22Rv1 (cell line): ENCODE data around the gene DIP2B.

ENCODE experiments used
- ZFX ChIP-seq: fragments of 450-650 bp; IDR thresholded peaks from 2 replicates; pipeline ENCODE4 v1.6.1; 2017; ENCODE audit warnings: antibody characterized with exemption, borderline replicate concordance
- TF ChIP-seq, protein P1 (sequence below): fragments of 450-650 bp; IDR thresholded peaks from 2 replicates; pipeline ENCODE4 v1.5.1; 2017; ENCODE audit warnings: mild to moderate bottlenecking

DNA sequence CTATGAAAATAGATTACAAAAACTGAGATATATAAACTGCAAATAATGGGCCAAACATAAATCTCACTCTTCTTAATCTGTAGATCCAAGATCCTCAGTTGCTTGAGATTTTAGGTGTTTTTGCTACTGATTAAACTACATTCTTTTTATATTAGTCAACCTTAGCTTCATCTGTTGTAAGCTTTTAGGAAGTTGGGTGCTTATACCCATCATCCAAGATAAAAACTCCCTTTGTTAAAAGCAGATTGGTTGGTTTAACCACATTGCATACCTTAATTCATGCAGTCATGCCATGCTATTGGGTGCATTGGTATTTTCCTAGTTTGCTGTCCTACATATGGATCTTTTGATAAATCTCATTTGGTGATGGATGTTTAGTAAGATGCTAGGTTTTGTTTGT lies 46.2 kb upstream of the DIP2B start:
- TF ChIP-seq, protein P1, sequence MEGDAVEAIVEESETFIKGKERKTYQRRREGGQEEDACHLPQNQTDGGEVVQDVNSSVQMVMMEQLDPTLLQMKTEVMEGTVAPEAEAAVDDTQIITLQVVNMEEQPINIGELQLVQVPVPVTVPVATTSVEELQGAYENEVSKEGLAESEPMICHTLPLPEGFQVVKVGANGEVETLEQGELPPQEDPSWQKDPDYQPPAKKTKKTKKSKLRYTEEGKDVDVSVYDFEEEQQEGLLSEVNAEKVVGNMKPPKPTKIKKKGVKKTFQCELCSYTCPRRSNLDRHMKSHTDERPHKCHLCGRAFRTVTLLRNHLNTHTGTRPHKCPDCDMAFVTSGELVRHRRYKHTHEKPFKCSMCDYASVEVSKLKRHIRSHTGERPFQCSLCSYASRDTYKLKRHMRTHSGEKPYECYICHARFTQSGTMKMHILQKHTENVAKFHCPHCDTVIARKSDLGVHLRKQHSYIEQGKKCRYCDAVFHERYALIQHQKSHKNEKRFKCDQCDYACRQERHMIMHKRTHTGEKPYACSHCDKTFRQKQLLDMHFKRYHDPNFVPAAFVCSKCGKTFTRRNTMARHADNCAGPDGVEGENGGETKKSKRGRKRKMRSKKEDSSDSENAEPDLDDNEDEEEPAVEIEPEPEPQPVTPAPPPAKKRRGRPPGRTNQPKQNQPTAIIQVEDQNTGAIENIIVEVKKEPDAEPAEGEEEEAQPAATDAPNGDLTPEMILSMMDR, result no peak
- no peak for TF ChIP-seq ZFX
